HL-60 (cell line): Measurements from ENCODE around the gene ECM2.

Experiments used
- DNase-seq, 2 experiments: peaks; one replicate each; pipeline ENCODE4 v3.0.0-alpha.2; 2010 to 2020; ENCODE audit warnings: low read depth in 1 of 2, low spot score in 1 of 2
- H3K27ac ChIP-seq: fragments of 250-450 bp; sonication (Bioruptor Pico); replicated peaks from 2 replicates; pipeline ENCODE4 v1.5.1; 2020; ENCODE audit warnings: mild to moderate bottlenecking, moderate library complexity
- H3K27me3 ChIP-seq: fragments of 250-450 bp; sonication (Bioruptor Pico); 2 replicates; pipeline ENCODE4 v1.5.1; 2021; ENCODE audit warnings: mild to moderate bottlenecking, moderate library complexity; ENCODE audit not compliant: insufficient read depth, poor library complexity, severe bottlenecking
- H3K4me3 ChIP-seq: replicated peaks from 2 replicates; pipeline ENCODE4 v1.5.1; 2011; ENCODE audit warnings: mild to moderate bottlenecking, control low read depth, low read length; ENCODE audit not compliant: insufficient read depth
- CTCF ChIP-seq: IDR thresholded peaks from one replicate; pipeline ENCODE4 v1.5.1; 2011; ENCODE audit warnings: low read length, control low read depth, inconsistent platforms; ENCODE audit not compliant: insufficient read depth
- GABPA ChIP-seq: IDR thresholded peaks from 2 replicates; pipeline ENCODE4 v1.6.1; 2012; ENCODE audit warnings: low read depth
- POLR2AphosphoS5 ChIP-seq: IDR thresholded peaks from 2 replicates; pipeline ENCODE4 v1.6.1; 2012; ENCODE audit warnings: low read depth
- REST ChIP-seq: IDR thresholded peaks from 2 replicates; pipeline ENCODE4 v1.6.1; 2012; ENCODE audit warnings: low read depth; ENCODE audit not compliant: insufficient replicate concordance
- SPI1 ChIP-seq: IDR thresholded peaks from 2 replicates; pipeline ENCODE4 v1.6.1; 2012; ENCODE audit warnings: low read depth, mild to moderate bottlenecking, borderline replicate concordance

The ECM2 gene

GRCh38 chr9:92561374-92562330 is 25.9 kb upstream of the ECM2 start:
- Histone ChIP-seq H3K4me3 (no peak overlapping the region), H3K27ac (no peak overlapping the region), H3K27me3 (no peaks in the 10 kb centered on the region)
- DNase-seq: no peak
- TF ChIP-seq REST (no peak), GABPA (no peak), POLR2AphosphoS5 (no peak), CTCF (no peak), SPI1 (no peak)

- no peak for DNase-seq
- no peak overlapping the region for H3K27ac ChIP-seq
- no peak for TF ChIP-seq CTCF
- TF ChIP-seq POLR2AphosphoS5: no peak
- TF ChIP-seq SPI1: no peak
- no peak for TF ChIP-seq REST
- TF ChIP-seq GABPA: no peak
- no peak overlapping the region for H3K4me3 ChIP-seq
- H3K27me3 ChIP-seq: no peaks in the 10 kb centered on the region
Observed at GRCh38 chr9:92558612-92559374, 23.0 kb upstream of the ECM2 start.

- TF ChIP-seq CTCF (no peak), POLR2AphosphoS5 (no peak), GABPA (no peak), SPI1 (no peak), REST (no peak)
Observed at GRCh38 chr9:92550765-92551164, 15.0 kb upstream of the ECM2 start.

More at GRCh38 chr9:92550765-92551164, 15.0 kb upstream of the ECM2 start:
- H3K4me3 ChIP-seq: no peak overlapping the region
- no peak for DNase-seq
- H3K27me3 ChIP-seq: no peaks in the 10 kb centered on the region
- H3K27ac ChIP-seq: no peak overlapping the region
